Measurements from ENCODE around the gene TRAF4.
A peak's percentile ranks its signal among the peaks of the same experiment; 100 is the strongest.

TRAF4 gene

GRCh38 chr17:28750178-28751047 lies 6.6 kb downstream of the TRAF4 start:
- no peak overlapping the region for H3K27ac ChIP-seq (ENCODE audit: insufficient read depth in 1 of 2, low read depth in 1 of 2, low read length in 2 of 2, poor library complexity in 1 of 2, severe bottlenecking in 2 of 2)
- POLR2A ChIA-PET = interaction anchor here (0.6 to 10.0 kb wide), 7 partner anchors 9 to 199 kb away, joined by 3 to 87 read pairs (median 4); partner anchors contain the start of genes NEK8, RPL23A and TLCD1
- CTCF ChIA-PET = interaction anchor here (0.6 to 18.9 kb wide), 14 partner anchors 8 to 387 kb away, joined by 3 to 507 read pairs (median 4); partner anchors contain the start of genes NEK8, PROCA1, RPL23A and TLCD1
- peaks cover 0 to 30% (median 24%) of the 10 kb centered on the region in 4 experiments for H3K4me1 ChIP-seq (ENCODE audit: control extremely low read depth in 1 of 4, control insufficient read depth in 4 of 4, insufficient read depth in 4 of 4, low read length in 3 of 4)
- H3K4me3 ChIP-seq (ENCODE audit: control insufficient read depth in 1 of 7, extremely low read depth in 1 of 7, insufficient read depth in 4 of 7, low read depth in 2 of 7, low read length in 6 of 7) = no peak overlapping the region
- H3K36me3 ChIP-seq (ENCODE audit: control insufficient read depth in 4 of 4, insufficient read depth in 4 of 4, low read length in 3 of 4) = peaks cover 0 to 46% (median 11%) of the 10 kb centered on the region in 4 experiments
- WGBS (ENCODE audit: insufficient coverage) = 56% methylated on average over 19 of the region's 20 CpGs
- no peaks in the 10 kb centered on the region for H3K9me3 ChIP-seq (ENCODE audit: control extremely low read depth in 1 of 5, control insufficient read depth in 4 of 5, insufficient read depth in 2 of 5, low read depth in 1 of 5, low read length in 4 of 5)
- no peaks in the 10 kb centered on the region for H3K27me3 ChIP-seq (replicated peaks in 2 of 5; ENCODE audit: control insufficient read depth in 4 of 5, insufficient read depth in 5 of 5, low read length in 4 of 5)
- peak; percentile 89 to 93 (median 90) for DNase-seq

DNA sequence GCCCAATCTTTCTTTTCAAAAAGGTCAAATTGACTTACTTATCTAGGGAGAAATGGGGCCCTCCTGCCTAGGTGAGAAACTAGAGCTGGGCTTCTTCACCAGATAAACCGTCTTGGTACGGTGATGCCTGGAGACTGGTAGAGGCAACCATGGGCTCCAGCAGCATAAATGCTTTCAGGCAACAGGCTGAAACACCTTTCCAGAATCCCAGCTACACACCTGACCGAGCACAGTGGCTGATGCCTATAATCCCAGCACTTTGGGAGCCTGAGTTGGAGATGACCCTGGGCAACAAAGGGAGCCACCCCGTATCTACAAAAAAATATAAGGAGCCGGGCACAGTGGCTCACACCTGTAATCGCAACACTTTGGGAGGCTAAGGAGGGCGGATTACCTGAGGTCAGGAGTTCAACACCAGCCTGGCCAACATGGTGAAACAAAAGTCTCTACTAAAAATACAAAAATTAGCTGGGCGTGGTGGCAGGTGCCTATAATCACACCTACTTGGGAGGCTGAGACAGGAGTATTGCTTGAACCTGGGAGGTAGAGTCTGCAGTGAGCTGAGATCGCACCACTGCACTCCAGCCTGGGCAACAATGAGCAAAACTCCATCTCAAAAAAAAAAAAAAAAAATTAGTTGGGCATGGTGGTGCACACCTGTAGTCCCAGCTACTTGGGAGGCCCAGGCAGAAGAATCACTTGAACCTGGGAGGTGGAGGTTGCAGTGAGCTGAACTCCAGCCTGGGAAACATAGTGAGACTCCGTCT lies 8.0 kb downstream of the TRAF4 start:
- Histone ChIP-seq H3K36me3 (ENCODE audit: control insufficient read depth in 4 of 4, insufficient read depth in 4 of 4, low read length in 3 of 4) (peaks cover 0 to 46% (median 15%) of the 10 kb centered on the region in 4 experiments), H3K4me3 (ENCODE audit: control insufficient read depth in 1 of 7, extremely low read depth in 1 of 7, insufficient read depth in 4 of 7, low read depth in 2 of 7, low read length in 6 of 7) (no peak overlapping the region), H3K4me1 (ENCODE audit: control extremely low read depth in 1 of 4, control insufficient read depth in 4 of 4, insufficient read depth in 4 of 4, low read length in 3 of 4) (peaks cover 0 to 16% (median 11%) of the 10 kb centered on the region in 4 experiments), H3K9me3 (ENCODE audit: control extremely low read depth in 1 of 5, control insufficient read depth in 4 of 5, insufficient read depth in 2 of 5, low read depth in 1 of 5, low read length in 4 of 5) (no peaks in the 10 kb centered on the region), H3K27me3 (replicated peaks in 2 of 5; ENCODE audit: control insufficient read depth in 4 of 5, insufficient read depth in 5 of 5, low read length in 4 of 5) (no peaks in the 10 kb centered on the region), H3K27ac (ENCODE audit: insufficient read depth in 1 of 2, low read depth in 1 of 2, low read length in 2 of 2, poor library complexity in 1 of 2, severe bottlenecking in 2 of 2) (no peak overlapping the region)
- DNase-seq = no peak
- ChIA-PET POLR2A (interaction anchor here (0.9 to 10.0 kb wide), 2 partner anchors 12 to 24 kb away, joined by 4 to 87 read pairs; partner anchors contain the start of genes NEK8 and TLCD1), CTCF (interaction anchor here (0.6 to 18.9 kb wide), 10 partner anchors 10 to 386 kb away, joined by 3 to 507 read pairs (median 4); partner anchors contain the start of genes NEK8, RPL23A and TLCD1)
- WGBS (ENCODE audit: insufficient coverage) = 100% methylated on average over 7 of the region's 10 CpGs

GRCh38 chr17:28755486-28755885 lies 11.7 kb downstream of the TRAF4 start:
- Histone ChIP-seq H3K36me3 (ENCODE audit: control insufficient read depth in 4 of 4, insufficient read depth in 4 of 4, low read length in 3 of 4) (peaks cover 10 to 50% (median 34%) of the 10 kb centered on the region in 4 experiments), H3K27ac (ENCODE audit: insufficient read depth in 1 of 2, low read depth in 1 of 2, low read length in 2 of 2, poor library complexity in 1 of 2, severe bottlenecking in 2 of 2) (no peak overlapping the region)
- POLR2A ChIA-PET = interaction anchor here (1.0 kb wide), 1 partner anchor 29 kb away, joined by 5 read pairs; the partner anchor contains the start of gene TLCD1

GRCh38 chr17:28756049-28756804 lies 12.4 kb downstream of the TRAF4 start:
- peaks cover 10 to 52% (median 35%) of the 10 kb centered on the region in 4 experiments for H3K36me3 ChIP-seq (ENCODE audit: control insufficient read depth in 4 of 4, insufficient read depth in 4 of 4, low read length in 3 of 4)
- WGBS (ENCODE audit: insufficient coverage) = 90% methylated on average over 5 of the region's 5 CpGs
- POLR2A ChIA-PET = interaction anchor here (1.0 kb wide), 1 partner anchor 30 kb away, joined by 5 read pairs; the partner anchor contains the start of gene TLCD1

More at GRCh38 chr17:28755486-28755885, 11.7 kb downstream of the TRAF4 start:
- Histone ChIP-seq H3K27me3 (replicated peaks in 2 of 5; ENCODE audit: control insufficient read depth in 4 of 5, insufficient read depth in 5 of 5, low read length in 4 of 5) (no peaks in the 10 kb centered on the region), H3K4me3 (ENCODE audit: control insufficient read depth in 1 of 7, extremely low read depth in 1 of 7, insufficient read depth in 4 of 7, low read depth in 2 of 7, low read length in 6 of 7) (no peak overlapping the region), H3K9me3 (ENCODE audit: control extremely low read depth in 1 of 5, control insufficient read depth in 4 of 5, insufficient read depth in 2 of 5, low read depth in 1 of 5, low read length in 4 of 5) (no peaks in the 10 kb centered on the region), H3K4me1 (ENCODE audit: control extremely low read depth in 1 of 4, control insufficient read depth in 4 of 4, insufficient read depth in 4 of 4, low read length in 3 of 4) (peaks cover 0 to 6% (median 2%) of the 10 kb centered on the region in 4 experiments)
- CTCF ChIA-PET = interaction anchor here (1.6 to 18.9 kb wide), 2 partner anchors 28 to 123 kb away, joined by 5 to 507 read pairs; partner anchors contain the start of genes NEK8, RPL23A and TLCD1
- no peak for DNase-seq
- WGBS (ENCODE audit: insufficient coverage) = 100% methylated on average over 2 of the region's 7 CpGs

GRCh38 chr17:28758411-28759121 lies 14.8 kb downstream of the TRAF4 start:
- peaks cover 3 to 15% (median 13%) of the 10 kb centered on the region in 4 experiments for H3K4me1 ChIP-seq (ENCODE audit: control extremely low read depth in 1 of 4, control insufficient read depth in 4 of 4, insufficient read depth in 4 of 4, low read length in 3 of 4)
- ChIA-PET POLR2A (no interaction called here), CTCF (interaction anchor here (1.8 to 3.4 kb wide), 2 partner anchors 10 to 32 kb away, joined by 5 to 19 read pairs; partner anchors contain the start of gene TLCD1)
- WGBS (ENCODE audit: insufficient coverage) = 97% methylated on average over 30 of the region's 32 CpGs
- H3K36me3 ChIP-seq (ENCODE audit: control insufficient read depth in 4 of 4, insufficient read depth in 4 of 4, low read length in 3 of 4) = peaks cover 14 to 55% (median 38%) of the 10 kb centered on the region in 4 experiments
- no peaks in the 10 kb centered on the region for H3K9me3 ChIP-seq (ENCODE audit: control extremely low read depth in 1 of 5, control insufficient read depth in 4 of 5, insufficient read depth in 2 of 5, low read depth in 1 of 5, low read length in 4 of 5)
- no peak for DNase-seq
- H3K4me3 ChIP-seq (ENCODE audit: control insufficient read depth in 1 of 7, extremely low read depth in 1 of 7, insufficient read depth in 4 of 7, low read depth in 2 of 7, low read length in 6 of 7) = no peak overlapping the region
- no peak overlapping the region for H3K27ac ChIP-seq (ENCODE audit: insufficient read depth in 1 of 2, low read depth in 1 of 2, low read length in 2 of 2, poor library complexity in 1 of 2, severe bottlenecking in 2 of 2)
- no peaks in the 10 kb centered on the region for H3K27me3 ChIP-seq (replicated peaks in 2 of 5; ENCODE audit: control insufficient read depth in 4 of 5, insufficient read depth in 5 of 5, low read length in 4 of 5)

More at GRCh38 chr17:28756049-28756804, 12.4 kb downstream of the TRAF4 start:
- Histone ChIP-seq H3K4me1 (ENCODE audit: control extremely low read depth in 1 of 4, control insufficient read depth in 4 of 4, insufficient read depth in 4 of 4, low read length in 3 of 4) (peaks cover 0 to 12% (median 7%) of the 10 kb centered on the region in 4 experiments), H3K27ac (ENCODE audit: insufficient read depth in 1 of 2, low read depth in 1 of 2, low read length in 2 of 2, poor library complexity in 1 of 2, severe bottlenecking in 2 of 2) (no peak overlapping the region), H3K9me3 (ENCODE audit: control extremely low read depth in 1 of 5, control insufficient read depth in 4 of 5, insufficient read depth in 2 of 5, low read depth in 1 of 5, low read length in 4 of 5) (no peaks in the 10 kb centered on the region), H3K4me3 (ENCODE audit: control insufficient read depth in 1 of 7, extremely low read depth in 1 of 7, insufficient read depth in 4 of 7, low read depth in 2 of 7, low read length in 6 of 7) (no peak overlapping the region), H3K27me3 (replicated peaks in 2 of 5; ENCODE audit: control insufficient read depth in 4 of 5, insufficient read depth in 5 of 5, low read length in 4 of 5) (no peaks in the 10 kb centered on the region)
- no peak for DNase-seq
- CTCF ChIA-PET = interaction anchor here (1.8 to 3.4 kb wide), 3 partner anchors 8 to 29 kb away, joined by 4 to 19 read pairs (median 5); partner anchors contain the start of gene TLCD1

All from common myeloid progenitor, CD34-positive (primary cell).